Ureter (tissue), 1 donor: ENCODE results near the gene ALK. TPM values are rescaled to one million over a fixed set of nuclear protein-coding genes. Genes with fewer than 3 reads are reported as not detected.
"Not testable (repeated sequence)": the region's sequence is repeated elsewhere in the genome, so short reads cannot be mapped to it uniquely, and the experiment has no call there.

Experiments used
- DNase-seq: peaks from one replicate; pipeline ENCODE4 v3.0.0-alpha.2; 2020; ENCODE audit warnings: low spot score
- total RNA-seq: library from RNA; stranded (reverse); gene quantifications from one replicate; pipeline ENCODE4 v1.2.4, GENCODE V29; 2023
- donor health status: DM: yes; HTN: yes; CAD: no.

ALK gene
- total RNA-seq, 1 donor from 2014 or later, result 0.36 TPM

DNA sequence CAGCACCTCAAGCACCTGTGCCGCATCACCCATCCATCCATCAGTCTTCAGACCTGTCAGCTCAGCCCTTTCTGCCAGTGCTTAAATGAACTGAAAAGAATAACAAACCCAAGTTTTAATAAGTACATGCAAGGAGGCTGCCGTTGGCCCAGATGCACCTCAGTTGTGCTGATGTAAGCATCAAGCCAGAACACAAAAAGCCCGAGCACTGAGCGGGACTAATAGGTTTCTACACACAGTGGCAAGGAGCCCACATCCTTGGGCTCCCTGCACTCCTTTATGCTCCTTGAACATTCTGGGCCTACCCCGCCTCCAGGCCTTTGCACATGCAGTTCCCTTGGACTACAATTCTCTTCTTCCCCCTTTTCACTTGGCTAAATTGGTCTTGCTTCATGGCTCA lies 165.6 kb downstream of the ALK start:
- DNase-seq, result no peak

GRCh38 chr2:29755233-29755632 lies 166.2 kb downstream of the ALK start:
- no peak for DNase-seq

- DNase-seq, result no peak
Observed at GRCh38 chr2:29753671-29754444, 167.5 kb downstream of the ALK start.

DNA sequence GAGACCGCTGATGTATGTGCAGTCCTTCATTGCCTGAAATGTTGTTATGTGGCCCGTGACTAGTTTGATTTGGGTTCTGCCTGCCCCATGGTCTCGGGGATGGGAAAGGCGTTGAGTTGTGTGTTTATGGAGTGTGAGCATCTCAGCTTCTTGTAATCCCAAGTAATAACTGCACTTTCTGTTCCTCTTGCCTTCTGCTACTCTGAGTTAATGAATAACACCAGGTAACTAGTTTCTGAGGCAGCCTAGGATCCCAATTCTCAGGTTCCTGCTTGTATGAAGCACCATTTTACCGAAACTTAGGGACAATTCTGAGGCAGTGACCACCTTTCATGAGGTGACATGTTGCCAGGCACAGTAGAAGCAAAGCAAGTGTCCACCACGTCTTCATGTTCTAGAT lies 170.0 kb downstream of the ALK start:
- no peak for DNase-seq

DNA sequence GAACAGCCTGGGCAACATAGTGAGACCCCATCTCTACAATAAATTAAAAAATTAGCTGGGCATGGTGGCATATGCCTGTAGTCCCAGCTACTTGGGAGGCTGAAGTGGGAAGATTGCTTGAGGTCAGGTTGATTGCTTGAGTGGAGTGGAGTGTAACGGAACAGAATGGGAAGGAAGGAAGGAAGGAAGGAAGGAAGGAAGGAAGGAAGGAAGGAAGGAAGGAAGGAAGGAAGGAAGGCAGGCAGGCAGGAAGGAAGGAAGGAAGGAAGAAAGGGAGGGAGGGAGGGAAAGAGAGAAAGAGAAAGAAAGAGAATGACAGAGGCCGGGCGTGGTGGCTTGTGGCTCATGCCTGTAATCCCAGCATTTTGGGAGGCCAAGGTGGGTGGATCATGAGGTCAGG lies 170.9 kb downstream of the ALK start:
- DNase-seq, result not testable (repeated sequence)

- DNase-seq, result no peak
Observed at GRCh38 chr2:29749843-29750242, 171.5 kb downstream of the ALK start.

GRCh38 chr2:29749041-29749440 lies 172.3 kb downstream of the ALK start:
- no peak for DNase-seq

GRCh38 chr2:29747786-29748470 lies 173.5 kb downstream of the ALK start:
- DNase-seq, result no peak

DNA sequence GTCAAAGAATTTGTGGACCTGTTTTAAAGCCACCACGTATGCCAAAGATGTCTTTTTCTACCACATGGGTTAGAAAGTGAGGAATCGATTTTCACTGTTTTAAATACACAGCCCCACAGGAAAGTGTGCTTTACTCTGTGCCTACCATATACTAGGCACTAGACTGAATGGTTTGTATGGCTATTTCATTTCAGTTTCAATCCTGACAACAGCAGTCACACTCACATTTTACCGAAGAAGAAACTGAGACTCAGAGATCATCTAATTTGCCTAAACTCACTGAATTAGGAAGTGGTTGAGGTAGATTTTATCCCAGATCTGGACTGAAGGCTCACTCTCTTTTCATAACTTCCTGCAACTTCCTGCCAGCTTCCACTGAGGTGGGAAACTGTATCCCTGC lies 176.4 kb downstream of the ALK start:
- DNase-seq, result no peak

- DNase-seq, result no peak
Observed at GRCh38 chr2:29743516-29743915, 177.9 kb downstream of the ALK start.

GRCh38 chr2:29742656-29743055 lies 178.7 kb downstream of the ALK start:
- no peak for DNase-seq

GRCh38 chr2:29741132-29741531 lies 180.3 kb downstream of the ALK start:
- DNase-seq, result no peak

DNA sequence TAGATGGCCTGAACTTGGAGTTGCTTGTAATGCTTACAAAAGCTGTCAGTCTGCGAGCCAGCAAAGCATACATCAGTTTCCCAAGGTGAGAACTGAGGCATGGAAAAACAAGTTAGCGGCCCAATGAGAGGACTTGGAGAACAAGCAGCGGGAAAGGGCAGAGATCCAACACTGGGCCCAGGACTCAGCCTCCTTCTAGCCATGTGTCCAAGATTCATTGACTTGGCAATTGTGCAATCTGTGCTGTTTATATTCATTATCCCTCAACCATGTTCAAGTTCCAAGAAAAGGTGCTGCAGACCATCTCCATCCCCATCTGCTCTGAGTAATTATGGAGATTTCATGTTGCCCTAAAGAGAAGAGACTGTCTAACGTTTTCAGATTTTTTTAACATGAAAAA lies 187.4 kb downstream of the ALK start:
- no peak for DNase-seq

GRCh38 chr2:29733213-29733612 lies 188.2 kb downstream of the ALK start:
- DNase-seq, result no peak

DNA sequence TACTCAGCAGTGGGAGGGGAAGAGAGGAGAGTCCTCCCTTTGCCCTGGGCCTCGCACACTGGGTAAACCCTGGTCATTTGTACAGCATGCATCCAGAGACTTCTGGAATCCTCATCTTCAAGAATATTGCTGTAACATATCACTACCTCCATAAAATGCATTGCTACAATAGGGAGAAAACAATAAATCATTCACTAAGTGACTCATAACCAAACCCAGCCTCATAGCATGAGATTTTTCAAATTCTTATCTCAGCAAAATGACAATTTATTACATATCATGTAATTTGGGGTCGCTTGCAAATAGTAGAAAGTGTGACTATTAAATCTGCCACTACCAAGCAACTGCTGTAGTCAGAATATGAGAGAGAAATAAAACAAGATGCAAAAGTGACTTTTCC lies 189.4 kb downstream of the ALK start:
- no peak for DNase-seq

GRCh38 chr2:29729932-29730331 lies 191.5 kb downstream of the ALK start:
- no peak for DNase-seq

- no peak for DNase-seq
Observed at GRCh38 chr2:29729401-29729800, 192.0 kb downstream of the ALK start.

DNA sequence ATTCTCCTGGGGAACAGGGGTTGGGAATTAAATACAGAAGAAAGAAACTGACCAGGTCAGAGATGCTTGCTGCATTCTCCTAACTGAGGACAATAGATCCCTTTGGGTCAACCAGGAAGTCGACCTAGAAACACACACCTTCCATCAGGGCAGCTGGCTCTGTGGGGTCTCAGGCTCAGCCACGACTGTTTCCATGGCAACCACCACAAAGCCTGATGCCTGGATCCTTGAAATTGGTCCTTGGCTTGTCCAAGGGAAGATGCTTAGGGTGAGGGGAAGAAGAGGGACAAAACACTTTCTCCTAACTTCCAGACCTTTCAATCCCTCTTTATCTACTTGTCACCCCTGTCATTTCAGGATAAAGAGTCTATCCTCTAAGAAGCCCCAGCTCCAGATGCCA lies 194.4 kb downstream of the ALK start:
- no peak for DNase-seq

- DNase-seq, result no peak
Observed at GRCh38 chr2:29725610-29726009, 195.8 kb downstream of the ALK start.

DNA sequence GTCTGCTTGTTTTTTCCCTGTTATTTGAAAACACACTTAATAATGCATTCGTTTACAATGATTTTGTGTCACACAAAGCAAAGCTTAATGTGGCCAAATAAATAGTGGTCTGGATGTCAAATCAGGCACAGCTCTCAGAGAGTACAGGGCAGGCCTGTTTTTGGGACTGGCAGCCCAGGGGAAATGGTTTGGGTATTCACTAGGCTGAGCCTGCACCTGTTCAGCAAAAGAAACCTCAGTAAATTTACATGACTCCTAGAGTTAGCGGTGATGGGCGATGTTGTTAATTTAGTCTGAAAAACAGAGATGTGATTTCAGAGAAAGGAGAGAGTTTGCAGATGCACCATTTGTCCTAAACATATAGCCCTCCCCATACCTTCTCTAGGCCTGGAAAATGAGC lies 197.1 kb downstream of the ALK start:
- no peak for DNase-seq

- DNase-seq, result no peak
Observed at GRCh38 chr2:29723255-29724001, 198.0 kb downstream of the ALK start.

- DNase-seq, result no peak
Observed at GRCh38 chr2:29719639-29720038, 201.7 kb downstream of the ALK start.
